Neural progenitor cell (in vitro differentiated cells): ENCODE data around the gene RHBDL1. TPM values are rescaled to one million over a fixed set of nuclear protein-coding genes. Genes with fewer than 3 reads are reported as not detected.

ENCODE experiments used
- DNase-seq: peaks from one replicate; pipeline ENCODE4 v3.0.0-alpha.2; 2016; ENCODE audit warnings: low spot score
- H2AFZ ChIP-seq: fragments of 200-600 bp; sonication (generic); replicated peaks from 2 replicates; pipeline ENCODE4 v1.6.1; 2016; ENCODE audit warnings: antibody characterized with exemption
- H3F3A ChIP-seq: fragments of 200-600 bp; sonication (generic); 2 replicates; pipeline ENCODE4 v1.6.1; 2016; ENCODE audit warnings: antibody characterized with exemption, low read depth
- H3K27ac ChIP-seq: fragments of 200-600 bp; sonication (generic); 2 replicates; pipeline ENCODE4 v1.5.1; 2016; ENCODE audit warnings: mild to moderate bottlenecking
- H3K27me3 ChIP-seq: fragments of 200-600 bp; sonication (generic); 2 replicates; pipeline ENCODE4 v1.6.1; 2016; ENCODE audit warnings: mild to moderate bottlenecking, moderate library complexity
- H3K36me3 ChIP-seq: fragments of 200-600 bp; sonication (generic); 2 replicates; pipeline ENCODE4 v1.5.1; 2016
- H3K4me1 ChIP-seq: fragments of 200-600 bp; sonication (generic); 2 replicates; pipeline ENCODE4 v1.6.1; 2016; ENCODE audit warnings: mixed run types
- H3K4me2 ChIP-seq: fragments of 200-600 bp; sonication (generic); 2 replicates; pipeline ENCODE4 v1.6.1; 2016
- H3K4me3 ChIP-seq: fragments of 200-600 bp; sonication (generic); 2 replicates; pipeline ENCODE4 v1.5.1; 2016
- H3K79me2 ChIP-seq: fragments of 200-600 bp; sonication (generic); 2 replicates; pipeline ENCODE4 v1.6.1; 2016; ENCODE audit warnings: low read depth
- H3K9ac ChIP-seq: fragments of 200-600 bp; sonication (generic); 2 replicates; pipeline ENCODE4 v1.6.1; 2016
- H3K9me3 ChIP-seq: fragments of 200-600 bp; sonication (generic); 2 replicates; pipeline ENCODE4 v1.5.1; 2016; ENCODE audit warnings: low read depth
- H4K20me1 ChIP-seq: fragments of 200-600 bp; sonication (generic); 2 replicates; pipeline ENCODE4 v1.6.1; 2016; ENCODE audit warnings: low read depth
- H3K27ac Mint-ChIP-seq: 3 replicates; pipeline ENCODE4 v1.8.0; 2021; ENCODE audit warnings: mixed read lengths
- H3K27me3 Mint-ChIP-seq: 2 replicates; pipeline ENCODE4 v1.8.0; 2022; ENCODE audit warnings: low read depth, mild to moderate bottlenecking, inconsistent platforms, moderate library complexity, mixed read lengths; ENCODE audit not compliant: insufficient read depth
- H3K36me3 Mint-ChIP-seq: 3 replicates; pipeline ENCODE4 v1.8.0; 2021; ENCODE audit warnings: mixed read lengths
- H3K4me1 Mint-ChIP-seq: 3 replicates; pipeline ENCODE4 v1.8.0; 2021; ENCODE audit warnings: mixed read lengths
- H3K4me3 Mint-ChIP-seq: 3 replicates; pipeline ENCODE4 v1.8.0; 2021; ENCODE audit warnings: mild to moderate bottlenecking, moderate library complexity, mixed read lengths
- H3K9me3 Mint-ChIP-seq: 3 replicates; pipeline ENCODE4 v1.8.0; 2020; ENCODE audit warnings: mixed read lengths
- CTCF ChIP-seq: fragments of 200-600 bp; sonication (generic); IDR thresholded peaks from 2 replicates; pipeline ENCODE4 v1.5.1; 2017; ENCODE audit warnings: antibody characterized with exemption, mild to moderate bottlenecking
- EZH2 ChIP-seq: fragments of 200-600 bp; sonication (generic); IDR thresholded peaks from 2 replicates; pipeline ENCODE4 v1.6.1; 2017; ENCODE audit warnings: antibody characterized with exemption, mild to moderate bottlenecking, moderate library complexity
- EZH2phosphoT487 ChIP-seq: fragments of 200-600 bp; sonication (generic); IDR thresholded peaks from 2 replicates; pipeline ENCODE4 v1.6.1; 2017; ENCODE audit warnings: antibody characterized with exemption
- total RNA-seq: library from RNA; depleted of rRNA; stranded (reverse); fragments of >200 nt; gene quantifications from 2 replicates; pipeline ENCODE4 v1.2.3, GENCODE V29; 2015; ENCODE audit warnings: low replicate concordance

RHBDL1 gene
- total RNA-seq, 1 donor from 2014 or later: 0.28 TPM

- Histone ChIP-seq H3K27ac (no peak overlapping the region), H3K4me3 (no peak overlapping the region), H3K27me3 (peaks cover 17% of the 10 kb centered on the region), H3K79me2 (peaks cover 13% of the 10 kb centered on the region), H4K20me1 (peaks cover 33% of the 10 kb centered on the region), H3K9me3 (no peaks in the 10 kb centered on the region), H3K9ac (no peak overlapping the region), H2AFZ (no peak overlapping the region), H3K4me1 (peaks cover 15% of the 10 kb centered on the region), H3K4me2 (no peak overlapping the region), H3F3A (peaks cover 54% of the 10 kb centered on the region), H3K36me3 (peaks cover under 1% of the 10 kb centered on the region)
- H3K9me3 Mint-ChIP-seq: no peaks in the 10 kb centered on the region
- no peaks in the 10 kb centered on the region for H3K36me3 Mint-ChIP-seq
- no peak for DNase-seq
- no peak for TF ChIP-seq CTCF
- TF ChIP-seq EZH2phosphoT487: no peak
- TF ChIP-seq EZH2: no peak
- H3K4me3 Mint-ChIP-seq: no peak overlapping the region
- no peak overlapping the region for H3K27ac Mint-ChIP-seq
- H3K27me3 Mint-ChIP-seq: peaks cover 5% of the 10 kb centered on the region
- peaks cover 14% of the 10 kb centered on the region for H3K4me1 Mint-ChIP-seq
Observed at GRCh38 chr16:676913-677312, 1.4 kb downstream of the RHBDL1 start.

DNA sequence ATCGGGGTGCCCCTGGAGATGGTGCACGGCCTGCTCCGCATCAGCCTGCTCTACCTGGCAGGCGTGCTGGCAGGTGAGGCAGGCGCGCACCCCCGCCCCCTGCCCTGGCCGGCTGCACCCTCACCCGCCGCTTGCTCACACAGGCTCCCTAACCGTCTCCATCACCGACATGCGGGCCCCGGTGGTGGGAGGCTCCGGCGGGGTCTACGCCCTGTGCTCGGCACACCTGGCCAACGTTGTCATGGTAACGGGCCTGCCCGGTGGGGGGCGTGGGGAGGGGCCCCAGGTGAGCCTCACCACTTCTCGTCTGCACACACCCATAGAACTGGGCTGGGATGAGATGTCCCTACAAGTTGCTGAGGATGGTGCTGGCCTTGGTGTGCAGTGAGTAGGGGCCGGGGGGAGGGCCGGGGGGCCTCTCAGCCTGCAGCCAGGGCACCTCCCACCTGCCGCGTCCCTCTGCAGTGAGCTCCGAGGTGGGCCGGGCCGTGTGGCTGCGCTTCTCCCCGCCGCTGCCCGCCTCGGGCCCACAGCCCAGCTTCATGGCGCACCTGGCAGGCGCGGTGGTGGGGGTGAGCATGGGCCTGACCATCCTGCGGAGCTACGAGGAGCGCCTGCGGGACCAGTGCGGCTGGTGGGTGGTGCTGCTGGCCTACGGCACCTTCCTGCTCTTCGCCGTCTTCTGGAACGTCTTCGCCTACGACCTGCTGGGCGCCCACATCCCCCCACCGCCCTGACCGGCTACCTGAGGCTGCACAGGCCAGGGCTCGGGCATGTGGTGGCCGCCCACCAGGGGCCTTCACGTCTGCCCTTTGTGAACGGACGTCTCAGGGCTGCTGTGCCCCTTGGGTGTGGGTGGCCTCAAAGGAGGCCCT is 2.1 kb downstream of the RHBDL1 start:
- H3K27ac Mint-ChIP-seq: no peak overlapping the region
- TF ChIP-seq EZH2 (no peak), EZH2phosphoT487 (no peak), CTCF (no peak)
- no peak overlapping the region for H3K4me3 ChIP-seq
- DNase-seq: no peak
- H3K27ac ChIP-seq: no peak overlapping the region
- H3K36me3 Mint-ChIP-seq: peaks cover 2% of the 10 kb centered on the region
- H3K36me3 ChIP-seq: peaks cover 2% of the 10 kb centered on the region
- H3K9ac ChIP-seq: no peak overlapping the region
- H4K20me1 ChIP-seq: peaks cover 39% of the 10 kb centered on the region
- peaks cover 17% of the 10 kb centered on the region for H3K27me3 ChIP-seq
- peaks cover 7% of the 10 kb centered on the region for H3K27me3 Mint-ChIP-seq
- no peaks in the 10 kb centered on the region for H3K9me3 ChIP-seq
- peaks cover 19% of the 10 kb centered on the region for H3K79me2 ChIP-seq
- no peak overlapping the region for H2AFZ ChIP-seq
- peaks cover 60% of the 10 kb centered on the region for H3F3A ChIP-seq
- H3K4me3 Mint-ChIP-seq: no peak overlapping the region
- no peak overlapping the region for H3K4me2 ChIP-seq
- no peaks in the 10 kb centered on the region for H3K9me3 Mint-ChIP-seq
- H3K4me1 Mint-ChIP-seq: peaks cover 19% of the 10 kb centered on the region
- H3K4me1 ChIP-seq: peaks cover 15% of the 10 kb centered on the region

- TF ChIP-seq CTCF (no peak), EZH2 (no peak), EZH2phosphoT487 (no peak)
- Histone ChIP-seq H3K4me2 (no peak overlapping the region), H4K20me1 (peaks cover 47% of the 10 kb centered on the region), H3K9me3 (no peaks in the 10 kb centered on the region), H3K9ac (no peak overlapping the region), H3K27ac (no peak overlapping the region), H3K27me3 (peaks cover 17% of the 10 kb centered on the region), H3K4me1 (peaks cover 18% of the 10 kb centered on the region), H3K79me2 (peaks cover 27% of the 10 kb centered on the region), H2AFZ (no peak overlapping the region), H3K4me3 (no peak overlapping the region), H3K36me3 (peaks cover 2% of the 10 kb centered on the region), H3F3A (peaks cover 67% of the 10 kb centered on the region)
- Mint-ChIP-seq H3K27ac (no peak overlapping the region), H3K4me1 (peaks cover 25% of the 10 kb centered on the region), H3K9me3 (no peaks in the 10 kb centered on the region), H3K36me3 (peaks cover 3% of the 10 kb centered on the region), H3K4me3 (no peak overlapping the region), H3K27me3 (peaks cover 10% of the 10 kb centered on the region)
- no peak for DNase-seq
Observed at GRCh38 chr16:678209-678857, 2.9 kb downstream of the RHBDL1 start.
